Left colon (tissue), 2 donors: ENCODE data around the gene ABLIM2. TPM values are rescaled to one million over a fixed set of nuclear protein-coding genes. Genes with fewer than 3 reads are reported as not detected.

Experiments
- ATAC-seq: fragments of 200-7000 bp; cut with Tn5 transposase; one replicate; pipeline ENCODE4 v1.9.1; 2020; ENCODE audit warnings: mild to moderate bottlenecking, moderate library complexity
- DNase-seq, 2 donors: peaks; one replicate each; pipeline ENCODE4 v3.0.0-alpha.2; 2020
- intact Hi-C, 2 donors: fragments of 100-400 bp; cut with DNase I in 1 of 2; cut with micrococcal nuclease in 1 of 2; formaldehyde crosslinking; loops; one replicate each; pipeline versions ENCODE4 v1.11.2 to v1.14.0; 2022; cut with DNase I, micrococcal nuclease
- total RNA-seq, 2 donors: library from RNA; stranded (reverse); fragmentation: NEBNext Ultra II Directional; extraction: Animal tissue kit (Norgen Biotek cat#: 25700); gene quantifications; one replicate each; pipeline ENCODE4 v1.2.1, GENCODE V29; 2021
- donor health status: DM: no; HTN: no; CAD: no.
- donor health status: DM: yes; HTN: yes; CAD: no.

Gene ABLIM2
- total RNA-seq, 2 donors from 2014 or later, result 18.7 to 24.4 TPM

GRCh38 chr4:8179074-8179473 is 20.5 kb upstream of the ABLIM2 start:
- DNase-seq (no peak), ATAC-seq (no peak)
- intact Hi-C loops, result no loop called here

GRCh38 chr4:8177956-8178355 is 19.3 kb upstream of the ABLIM2 start:
- ATAC-seq (no peak), DNase-seq (no peak)
- intact Hi-C loops, result no loop called here

GRCh38 chr4:8177552-8177951 is 18.9 kb upstream of the ABLIM2 start:
- ATAC-seq (no peak), DNase-seq (no peak)
- intact Hi-C loops, result no loop called here

GRCh38 chr4:8176547-8177399 is 18.2 kb upstream of the ABLIM2 start:
- intact Hi-C loops, result no loop called here
- ATAC-seq (peak; percentile 79), DNase-seq (peak; percentile 52)

GRCh38 chr4:8175686-8176085 is 17.1 kb upstream of the ABLIM2 start:
- ATAC-seq, result no peak
- intact Hi-C loops, result no loop called here
- DNase-seq, result no peak

- DNase-seq (no peak), ATAC-seq (no peak)
- intact Hi-C loops, result no loop called here
Measured at GRCh38 chr4:8174970-8175369, 16.4 kb upstream of the ABLIM2 start.

GRCh38 chr4:8173492-8174242 is 15.1 kb upstream of the ABLIM2 start:
- ATAC-seq, result no peak
- intact Hi-C loops, result no loop called here
- no peak for DNase-seq

GRCh38 chr4:8171984-8172924 is 13.6 kb upstream of the ABLIM2 start:
- DNase-seq (peak in 1 of 2 donors; percentile 36), ATAC-seq (no peak)
- intact Hi-C loops, result no loop called here

GRCh38 chr4:8171266-8171665 is 12.7 kb upstream of the ABLIM2 start:
- no peak for ATAC-seq
- DNase-seq, result no peak
- intact Hi-C loops, result no loop called here

- DNase-seq, result no peak
- ATAC-seq, result no peak
- intact Hi-C loops, result no loop called here
Measured at GRCh38 chr4:8170341-8170740, 11.7 kb upstream of the ABLIM2 start.

- intact Hi-C loops, result no loop called here
- no peak for DNase-seq
- no peak for ATAC-seq
Measured at GRCh38 chr4:8169763-8170162, 11.2 kb upstream of the ABLIM2 start.

GRCh38 chr4:8168832-8169598 is 10.4 kb upstream of the ABLIM2 start:
- DNase-seq (no peak), ATAC-seq (no peak)
- intact Hi-C loops, result no loop called here

GRCh38 chr4:8168232-8168631 is 9.6 kb upstream of the ABLIM2 start:
- no peak for ATAC-seq
- DNase-seq, result no peak
- intact Hi-C loops, result no loop called here

- intact Hi-C loops, result no loop called here
- DNase-seq (no peak), ATAC-seq (no peak)
Measured at GRCh38 chr4:8167815-8168214, 9.2 kb upstream of the ABLIM2 start.

GRCh38 chr4:8167291-8167690 is 8.7 kb upstream of the ABLIM2 start:
- intact Hi-C loops, result no loop called here
- ATAC-seq, result no peak
- no peak for DNase-seq

- DNase-seq, result no peak
- ATAC-seq, result no peak
- intact Hi-C loops, result no loop called here
Measured at GRCh38 chr4:8165374-8165896, 6.8 kb upstream of the ABLIM2 start.

GRCh38 chr4:8164687-8165086 is 6.1 kb upstream of the ABLIM2 start:
- DNase-seq, result no peak
- intact Hi-C loops, result no loop called here

GRCh38 chr4:8164194-8164565 is 5.6 kb upstream of the ABLIM2 start:
- no peak for ATAC-seq
- DNase-seq, result no peak
- intact Hi-C loops, result no loop called here

More at GRCh38 chr4:8164687-8165086, 6.1 kb upstream of the ABLIM2 start:
- no peak for ATAC-seq
